Stimulated activated CD4-positive, alpha-beta T cell treated with anti-CD3 and anti-CD28 coated beads, Interleukin-4, amount 100 ng/mL, for 48 hours (primary cell): ENCODE data around the gene PORCN.

Experiments used
- DNase-seq, 2 donors: peaks; one replicate each; pipeline ENCODE4 v3.0.0-alpha.2; 2020; ENCODE audit warnings: low read depth in 2 of 2

PORCN gene

GRCh38 chrX:48476919-48477318, 31.9 kb upstream of the PORCN start:
- no peak for DNase-seq

- no peak for DNase-seq
These were observed 30.6 kb upstream of the PORCN start for GRCh38 chrX:48477960-48478755.

GRCh38 chrX:48478806-48479205, 30.0 kb upstream of the PORCN start:
- no peak for DNase-seq

GRCh38 chrX:48480142-48480541, 28.6 kb upstream of the PORCN start:
- DNase-seq: no peak

GRCh38 chrX:48480583-48480982, 28.2 kb upstream of the PORCN start:
- no peak for DNase-seq

- no peak for DNase-seq
These were observed 26.3 kb upstream of the PORCN start for GRCh38 chrX:48482526-48482925.

GRCh38 chrX:48487362-48487798, 21.4 kb upstream of the PORCN start:
- no peak for DNase-seq

GRCh38 chrX:48488034-48488433, 20.8 kb upstream of the PORCN start:
- no peak for DNase-seq

GRCh38 chrX:48489296-48489695, 19.5 kb upstream of the PORCN start:
- DNase-seq: no peak

GRCh38 chrX:48489892-48490291, 18.9 kb upstream of the PORCN start:
- DNase-seq: no peak

GRCh38 chrX:48490661-48491060, 18.1 kb upstream of the PORCN start:
- DNase-seq: no peak

GRCh38 chrX:48491809-48492208, 17.0 kb upstream of the PORCN start:
- DNase-seq: no peak

GRCh38 chrX:48492293-48492910, 16.4 kb upstream of the PORCN start:
- no peak for DNase-seq

- DNase-seq: no peak
These were observed 14.9 kb upstream of the PORCN start for GRCh38 chrX:48493890-48494364.

GRCh38 chrX:48496660-48497059, 12.1 kb upstream of the PORCN start:
- no peak for DNase-seq

GRCh38 chrX:48497871-48498270, 10.9 kb upstream of the PORCN start:
- no peak for DNase-seq

GRCh38 chrX:48498374-48498809, 10.4 kb upstream of the PORCN start:
- no peak for DNase-seq

- no peak for DNase-seq
These were observed 4.5 kb upstream of the PORCN start for GRCh38 chrX:48504261-48504660.

- no peak for DNase-seq
These were observed 3.3 kb upstream of the PORCN start for GRCh38 chrX:48505481-48505880.

GRCh38 chrX:48507246-48507645, 1.5 kb upstream of the PORCN start:
- DNase-seq: no peak

- no peak for DNase-seq
These were observed 426 bp downstream of the PORCN start for GRCh38 chrX:48509245-48509590.

GRCh38 chrX:48509619-48510018, 827 bp downstream of the PORCN start:
- DNase-seq: no peak

- DNase-seq: no peak
These were observed 2.8 kb downstream of the PORCN start for GRCh38 chrX:48511560-48511959.
